Activated T-helper 1 cell treated with anti-CD3 and anti-CD28 coated beads, Interleukin-2, amount 50 U/mL, for 16 hours (primary cell): ENCODE measurements around the gene METTL13.
"Not testable (repeated sequence)": the region's sequence is repeated elsewhere in the genome, so short reads cannot be mapped to it uniquely, and the experiment has no call there.

Source experiments
- DNase-seq, 2 donors: peaks; one replicate each; pipeline ENCODE4 v3.0.0-alpha.2; 2020; ENCODE audit warnings: low read depth in 1 of 2, low spot score in 1 of 2

Gene METTL13

GRCh38 chr1:171763764-171764163 lies 17.7 kb upstream of the METTL13 start:
- no peak for DNase-seq

DNA sequence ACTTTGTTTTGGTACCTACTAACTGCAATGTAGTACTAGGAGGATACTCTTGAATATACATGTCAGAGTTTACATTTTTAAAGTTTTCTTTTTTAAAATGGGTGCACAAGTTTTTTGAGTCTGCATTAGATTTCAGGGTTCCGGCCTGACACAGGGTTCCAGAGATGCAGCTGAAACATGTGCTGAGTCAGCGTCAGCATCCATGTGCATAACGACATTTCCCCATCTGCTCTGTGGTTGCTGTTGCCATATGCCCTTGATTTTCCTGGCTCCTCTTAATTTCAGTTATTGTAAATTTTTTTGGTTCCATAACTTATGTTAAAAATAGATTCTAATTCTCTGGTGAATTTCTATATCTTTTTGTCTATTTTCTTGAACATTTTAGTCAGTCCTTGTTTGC lies 12.3 kb upstream of the METTL13 start:
- DNase-seq = no peak

- no peak for DNase-seq
Observed at GRCh38 chr1:171769754-171770153, 11.7 kb upstream of the METTL13 start.

DNA sequence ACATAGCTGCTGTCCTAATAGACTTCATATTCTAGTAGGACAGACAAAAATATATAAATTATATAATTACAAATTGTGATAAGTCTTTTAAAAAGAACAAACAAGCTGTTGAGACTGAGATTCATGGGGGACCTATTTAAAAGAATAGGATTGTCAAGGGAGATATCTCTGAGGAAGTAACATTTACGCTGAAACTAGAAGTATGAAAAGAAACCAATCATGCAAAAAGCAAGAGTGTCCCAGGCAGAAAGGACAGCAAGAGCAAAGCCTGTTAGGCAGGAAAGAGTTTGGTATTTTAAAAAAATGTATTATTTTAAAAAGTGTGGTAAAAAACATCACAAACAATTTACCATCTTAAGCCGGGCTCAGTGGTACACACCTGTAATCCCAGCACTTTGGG lies 9.1 kb upstream of the METTL13 start:
- no peak for DNase-seq

DNA sequence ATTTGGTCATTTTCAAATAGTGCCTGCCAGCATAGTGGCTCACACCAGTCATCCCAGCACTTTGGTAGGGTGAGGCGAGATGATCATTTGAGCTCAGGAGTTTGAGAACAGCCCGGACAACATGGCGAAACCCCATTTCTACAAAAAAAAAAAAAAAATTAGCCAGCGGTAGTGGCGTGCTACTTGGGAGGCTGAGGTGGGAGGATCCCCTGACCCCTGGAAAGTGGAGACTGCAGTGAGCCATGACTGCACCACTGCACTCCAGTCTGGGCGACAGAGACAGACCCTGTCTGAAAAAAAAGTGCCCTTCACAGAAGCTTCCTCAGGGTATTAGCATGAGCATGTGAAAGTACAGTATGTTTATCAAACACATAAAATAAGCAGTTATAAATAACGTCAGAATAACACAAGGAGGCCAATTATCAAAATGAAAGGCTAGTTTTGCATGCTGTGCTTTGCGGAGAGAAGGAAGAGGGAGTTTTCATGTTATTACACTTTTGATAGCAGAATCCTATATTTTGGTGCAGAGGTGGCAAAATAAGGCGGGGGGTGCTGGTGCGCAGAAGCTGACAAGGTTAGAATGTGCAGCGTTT lies 781 bp upstream of the METTL13 start:
- DNase-seq = no peak

GRCh38 chr1:171783816-171784530 lies 2.5 kb downstream of the METTL13 start:
- no peak for DNase-seq

DNA sequence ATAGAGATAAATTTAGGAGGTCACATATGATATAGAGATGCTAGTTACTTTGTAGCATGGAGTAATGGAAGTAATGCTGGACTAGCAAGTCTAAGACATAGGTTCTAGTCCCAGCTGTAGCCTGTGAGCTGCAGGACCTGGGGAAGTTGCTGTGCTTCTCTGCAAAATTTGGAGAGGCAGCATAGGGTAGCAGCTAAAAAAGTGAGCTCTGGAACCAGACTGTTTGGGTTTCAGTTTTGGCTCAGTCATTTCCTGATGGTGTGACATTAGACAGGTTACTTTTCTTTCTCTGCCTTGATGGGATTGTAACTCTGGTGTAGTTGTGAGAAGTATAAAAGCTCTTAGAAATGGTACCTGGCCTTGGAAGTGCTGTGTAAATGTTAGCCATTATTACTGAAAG lies 3.3 kb downstream of the METTL13 start:
- DNase-seq = no peak

DNA sequence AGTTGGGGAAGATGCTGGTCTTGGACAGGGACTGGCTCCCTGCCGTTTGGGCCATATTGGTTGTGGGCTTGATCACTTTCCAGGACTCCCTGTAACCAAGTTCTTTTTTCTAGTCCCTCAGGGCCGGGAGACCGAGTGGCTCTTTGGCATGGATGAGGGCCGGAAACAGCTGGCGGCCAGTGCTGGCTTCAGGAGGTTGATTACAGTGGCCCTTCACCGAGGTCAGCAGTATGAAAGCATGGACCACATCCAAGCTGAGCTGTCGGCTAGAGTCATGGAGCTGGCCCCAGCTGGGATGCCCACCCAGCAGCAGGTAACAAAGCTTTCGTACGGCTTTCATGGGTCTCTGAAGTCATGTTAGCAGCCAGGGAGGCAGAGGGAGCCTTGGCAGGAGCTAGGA lies 4.3 kb downstream of the METTL13 start:
- no peak for DNase-seq

- no peak for DNase-seq
Observed at GRCh38 chr1:171786534-171786933, 5.1 kb downstream of the METTL13 start.

GRCh38 chr1:171787686-171788480 lies 6.4 kb downstream of the METTL13 start:
- DNase-seq = no peak

- DNase-seq = no peak
Observed at GRCh38 chr1:171788696-171789095, 7.2 kb downstream of the METTL13 start.

- DNase-seq = no peak
Observed at GRCh38 chr1:171790318-171790717, 8.9 kb downstream of the METTL13 start.

- no peak for DNase-seq
Observed at GRCh38 chr1:171792656-171793369, 11.4 kb downstream of the METTL13 start.

DNA sequence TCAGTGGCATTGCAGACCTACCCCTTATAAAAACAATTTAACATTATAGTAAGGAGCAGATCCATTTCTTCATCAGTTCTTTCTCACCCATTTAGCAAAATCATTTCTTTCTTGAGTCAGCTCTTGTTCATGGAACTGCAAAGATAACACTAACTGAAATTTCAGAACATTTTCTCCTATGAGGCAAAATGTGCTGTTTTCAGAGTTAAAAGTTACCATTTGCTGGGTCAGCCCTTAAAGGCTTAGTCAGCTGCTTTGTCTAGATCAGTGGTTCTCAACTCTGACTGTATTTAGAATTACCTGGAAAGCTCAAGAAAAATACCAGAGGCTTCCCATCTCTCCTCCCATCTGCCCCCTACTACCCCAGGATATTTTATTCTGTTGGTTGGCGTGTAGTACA lies 12.2 kb downstream of the METTL13 start:
- DNase-seq = no peak

GRCh38 chr1:171794085-171794484 lies 12.6 kb downstream of the METTL13 start:
- peak in 1 of 2 donors; percentile 22 for DNase-seq

DNA sequence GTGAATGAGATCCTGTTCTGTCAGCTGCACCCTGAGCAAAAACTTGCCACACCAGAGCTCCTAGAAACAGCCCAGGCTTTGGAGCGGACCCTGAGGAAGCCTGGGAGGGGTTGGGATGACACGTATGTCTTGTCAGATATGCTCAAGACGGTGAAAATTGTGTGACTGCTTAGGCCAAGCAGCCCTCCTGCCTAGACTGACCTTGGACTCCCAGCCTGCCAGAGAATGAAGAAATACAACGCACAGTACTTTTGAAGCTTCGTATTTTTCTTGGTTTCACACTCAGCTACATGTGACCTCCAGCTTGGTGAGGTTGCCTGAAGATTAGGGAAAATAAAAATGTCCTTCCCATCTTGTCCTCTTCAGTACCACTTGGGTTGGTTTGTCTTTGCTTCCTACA lies 15.1 kb downstream of the METTL13 start:
- no peak for DNase-seq

GRCh38 chr1:171798311-171798710 lies 16.9 kb downstream of the METTL13 start:
- DNase-seq = no peak

DNA sequence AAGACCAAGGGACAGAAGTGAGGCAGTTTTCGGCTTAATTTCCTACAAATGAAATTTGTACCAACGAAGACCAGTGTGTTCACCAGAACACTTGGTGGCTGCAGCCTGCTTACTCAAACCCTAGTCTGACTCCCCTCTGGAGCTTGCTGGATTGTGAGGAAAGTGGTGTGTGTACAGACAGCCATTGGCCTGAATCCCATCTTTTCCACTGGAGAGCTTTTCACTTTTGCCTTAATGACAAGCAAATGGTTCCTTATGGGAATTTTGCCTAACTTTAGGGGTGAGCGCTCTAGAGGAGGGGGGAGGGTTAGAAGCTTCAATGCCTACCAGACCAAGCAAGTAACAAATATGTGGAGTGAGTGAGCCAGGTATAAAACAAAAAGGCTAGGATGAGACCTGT lies 17.3 kb downstream of the METTL13 start:
- DNase-seq = no peak

- no peak for DNase-seq
Observed at GRCh38 chr1:171799166-171799565, 17.7 kb downstream of the METTL13 start.

GRCh38 chr1:171799698-171800097 lies 18.2 kb downstream of the METTL13 start:
- not testable (repeated sequence) for DNase-seq

DNA sequence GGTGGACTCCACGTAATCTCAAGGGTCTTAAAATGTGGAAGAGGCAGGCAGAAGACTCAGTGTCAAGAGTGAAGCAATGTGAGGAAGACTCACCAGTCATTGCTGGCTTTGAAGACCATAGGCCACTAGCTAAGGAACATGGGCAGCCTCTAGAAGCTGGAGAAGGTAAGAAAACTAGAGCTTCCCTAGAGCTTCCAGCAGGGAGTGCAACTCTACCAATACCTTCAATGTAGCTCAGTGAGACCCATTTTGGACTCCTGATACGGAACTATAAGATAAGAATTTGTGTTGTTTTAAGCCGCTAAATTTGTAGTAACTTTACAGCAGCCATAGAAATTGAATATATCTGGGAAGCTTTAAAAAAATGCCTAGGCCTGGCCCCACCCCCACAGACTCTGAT lies 18.9 kb downstream of the METTL13 start:
- DNase-seq = no peak

DNA sequence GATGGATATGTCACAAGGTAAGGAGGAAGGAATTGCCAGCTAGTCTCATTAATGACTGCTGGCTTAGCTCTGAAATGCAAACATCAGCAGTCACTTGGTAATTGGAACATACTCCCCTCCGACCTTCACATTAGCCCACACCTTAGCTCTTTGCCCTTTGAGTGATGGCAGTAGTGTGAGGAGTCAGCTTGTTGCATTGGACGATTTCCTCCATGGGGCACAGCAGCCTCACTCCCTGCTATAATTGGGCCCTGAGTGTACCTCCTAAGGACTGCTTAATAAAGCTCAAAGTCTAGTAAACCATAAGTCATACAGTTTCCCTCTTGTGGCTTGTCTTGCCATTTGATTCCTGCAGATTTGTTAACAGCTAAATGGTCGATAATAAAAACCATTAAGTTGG lies 19.4 kb downstream of the METTL13 start:
- no peak for DNase-seq
